ENCODE results near the gene SLC27A1.

DNA sequence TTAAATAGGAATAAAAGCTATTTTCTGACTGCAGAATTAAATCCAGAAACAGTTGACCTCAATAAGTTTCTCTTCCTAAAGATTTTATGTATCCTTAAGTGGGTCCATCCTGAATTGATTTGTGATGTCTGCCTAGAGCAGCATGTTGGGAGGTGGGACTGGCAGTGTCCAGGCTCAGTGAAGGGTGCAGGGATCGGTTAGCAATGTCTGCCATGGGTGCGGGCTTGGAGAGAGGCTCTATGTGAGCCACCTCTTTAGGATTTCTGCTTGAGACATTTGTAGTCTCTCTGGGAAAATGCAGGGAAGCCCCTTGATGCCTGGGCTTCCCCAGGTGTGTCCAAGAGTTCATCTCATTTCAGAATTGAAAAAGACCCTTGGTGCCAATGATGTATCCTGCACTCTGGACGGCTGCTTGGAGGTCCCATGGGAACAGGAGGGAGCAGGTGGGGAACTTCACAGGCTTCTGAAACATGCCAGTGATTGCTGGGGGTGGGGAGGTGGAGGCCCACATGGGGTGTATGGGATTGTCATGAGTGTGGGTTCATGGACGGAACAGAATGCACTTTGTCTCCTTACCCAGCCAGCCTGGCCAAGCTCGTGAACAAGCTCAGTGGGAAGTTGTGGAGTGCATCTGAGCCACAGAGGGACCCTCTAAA lies 78.9 kb downstream of the SLC27A1 start:
- no peak for TF ChIP-seq EZH2 (IDR thresholded peaks at IDR 0.05; ENCODE audit: borderline replicate concordance)
- TF ChIP-seq, protein P1, sequence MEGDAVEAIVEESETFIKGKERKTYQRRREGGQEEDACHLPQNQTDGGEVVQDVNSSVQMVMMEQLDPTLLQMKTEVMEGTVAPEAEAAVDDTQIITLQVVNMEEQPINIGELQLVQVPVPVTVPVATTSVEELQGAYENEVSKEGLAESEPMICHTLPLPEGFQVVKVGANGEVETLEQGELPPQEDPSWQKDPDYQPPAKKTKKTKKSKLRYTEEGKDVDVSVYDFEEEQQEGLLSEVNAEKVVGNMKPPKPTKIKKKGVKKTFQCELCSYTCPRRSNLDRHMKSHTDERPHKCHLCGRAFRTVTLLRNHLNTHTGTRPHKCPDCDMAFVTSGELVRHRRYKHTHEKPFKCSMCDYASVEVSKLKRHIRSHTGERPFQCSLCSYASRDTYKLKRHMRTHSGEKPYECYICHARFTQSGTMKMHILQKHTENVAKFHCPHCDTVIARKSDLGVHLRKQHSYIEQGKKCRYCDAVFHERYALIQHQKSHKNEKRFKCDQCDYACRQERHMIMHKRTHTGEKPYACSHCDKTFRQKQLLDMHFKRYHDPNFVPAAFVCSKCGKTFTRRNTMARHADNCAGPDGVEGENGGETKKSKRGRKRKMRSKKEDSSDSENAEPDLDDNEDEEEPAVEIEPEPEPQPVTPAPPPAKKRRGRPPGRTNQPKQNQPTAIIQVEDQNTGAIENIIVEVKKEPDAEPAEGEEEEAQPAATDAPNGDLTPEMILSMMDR (IDR thresholded peaks at IDR 0.05; ENCODE audit: poor library complexity), result no peak
